NCI-H1417 treated with DMSO at 0.1 percent for 48 hours (cell line): Measurements from ENCODE around the gene EHF.

Source experiments
- DNase-seq: peaks from one replicate; lab custom pipeline; 2025; lab: John Stamatoyannopoulos, UW

Gene EHF

GRCh38 chr11:34602245-34602644 is 18.6 kb upstream of the EHF start:
- DNase-seq: no peak

GRCh38 chr11:34603129-34604001 is 17.5 kb upstream of the EHF start:
- DNase-seq: no peak

GRCh38 chr11:34604145-34604544 is 16.7 kb upstream of the EHF start:
- no peak for DNase-seq

- no peak for DNase-seq
Observed at GRCh38 chr11:34604911-34605310, 16.0 kb upstream of the EHF start.

- no peak for DNase-seq
Observed at GRCh38 chr11:34605481-34606325, 15.2 kb upstream of the EHF start.

GRCh38 chr11:34606326-34607120 is 14.4 kb upstream of the EHF start:
- DNase-seq: no peak

- DNase-seq: no peak
Observed at GRCh38 chr11:34609187-34609751, 11.6 kb upstream of the EHF start.

GRCh38 chr11:34609850-34610249 is 11.0 kb upstream of the EHF start:
- no peak for DNase-seq

GRCh38 chr11:34610324-34611041 is 10.4 kb upstream of the EHF start:
- DNase-seq: no peak

GRCh38 chr11:34613015-34613414 is 7.9 kb upstream of the EHF start:
- DNase-seq: no peak

GRCh38 chr11:34613552-34614056 is 7.3 kb upstream of the EHF start:
- no peak for DNase-seq

- DNase-seq: no peak
Observed at GRCh38 chr11:34614344-34615104, 6.4 kb upstream of the EHF start.

GRCh38 chr11:34616086-34616485 is 4.8 kb upstream of the EHF start:
- DNase-seq: no peak

GRCh38 chr11:34616830-34617504 is 3.9 kb upstream of the EHF start:
- no peak for DNase-seq

- no peak for DNase-seq
Observed at GRCh38 chr11:34618406-34618805, 2.5 kb upstream of the EHF start.

GRCh38 chr11:34619062-34619516 is 1.8 kb upstream of the EHF start:
- DNase-seq: no peak

GRCh38 chr11:34620202-34620601 is 691 bp upstream of the EHF start:
- DNase-seq: no peak

GRCh38 chr11:34621876-34622275 is 983 bp downstream of the EHF start:
- DNase-seq: no peak

- DNase-seq: no peak
Observed at GRCh38 chr11:34623463-34623862, 2.6 kb downstream of the EHF start.

- DNase-seq: no peak
Observed at GRCh38 chr11:34624069-34624468, 3.2 kb downstream of the EHF start.
